Stomach (tissue), 9 donors: ENCODE measurements around the gene CLRN3. TPM values are rescaled to one million over a fixed set of nuclear protein-coding genes. Genes with fewer than 3 reads are reported as not detected.

Source experiments
- DNase-seq, 2 donors: peaks; one replicate each; pipeline versions ENCODE4 v3.0.0 to v3.0.0-alpha.2; 2013 to 2019
- H3K27ac ChIP-seq, 5 donors: fragments of 200-600 bp in 4 of 5; sonication (generic) in 4 of 5; one replicate each; pipeline ENCODE4 v1.5.1; 2013 to 2019; ENCODE audit warnings: mild to moderate bottlenecking in 1 of 5, moderate library complexity in 1 of 5
- H3K27me3 ChIP-seq, 3 donors: fragments of 200-600 bp; sonication (generic); one replicate each; pipeline ENCODE4 v1.5.1; 2017 to 2019; ENCODE audit warnings: mixed run types in 1 of 3
- H3K36me3 ChIP-seq, 4 donors: fragments of 200-600 bp; sonication (generic); 1 replicate in 3 of 4; 2 replicates in 1 of 4; pipeline ENCODE4 v1.5.1; 2016 to 2019
- H3K4me1 ChIP-seq, 4 donors: fragments of 200-600 bp; sonication (generic); one replicate each; pipeline ENCODE4 v1.5.1; 2016 to 2019
- H3K4me3 ChIP-seq, 4 donors: fragments of 200-600 bp; sonication (generic) in 3 of 4; one replicate each; pipeline ENCODE4 v1.5.1; 2016 to 2019; ENCODE audit warnings: mild to moderate bottlenecking in 1 of 4
- H3K9me3 ChIP-seq, 4 donors: fragments of 200-600 bp; sonication (generic); one replicate each; pipeline ENCODE4 v1.5.1; 2016 to 2019
- EP300 ChIP-seq: sonication (generic); formaldehyde crosslinking; IDR thresholded peaks from one replicate; pipeline ENCODE4 v1.6.1; 2017; ENCODE audit warnings: antibody characterized with exemption
- POLR2A ChIP-seq, 4 donors: fragments of 450-650 bp; IDR thresholded peaks; one replicate each; pipeline ENCODE4 v1.6.1; 2016; ENCODE audit warnings: antibody characterized with exemption in 4 of 4, control low read depth in 2 of 4, mild to moderate bottlenecking in 1 of 4, moderate library complexity in 1 of 4
- POLR2AphosphoS5 ChIP-seq, 3 donors: sonication (generic); formaldehyde crosslinking; IDR thresholded peaks; one replicate each; pipeline ENCODE4 v1.6.1; 2016; ENCODE audit warnings: antibody characterized with exemption in 3 of 3
- WGBS, 5 donors: extraction: QIAGEN DNeasy Blood & Tissue Kit in 3 of 5; methylation state at CpG; one replicate each; pipeline versions ENCODE4 v1.1.5 to v1.1.7; 2013 to 2018; 5-methylcytosine and 5-hydroxymethylcytosine counted together
- intact Hi-C: fragments of 100-400 bp; cut with DNase I; formaldehyde crosslinking; loops from one replicate; pipeline ENCODE4 v1.15.1; 2023; ENCODE audit warnings: low total_unique reads
- polyA plus RNA-seq, 3 donors: library from polyadenylated mRNA; stranded (reverse); fragments of 200-250 nt; gene quantifications; one replicate each; pipeline ENCODE4 v1.2.3, GENCODE V29; 2013
- total RNA-seq, 5 donors: library from RNA; depleted of rRNA; stranded (reverse); fragments of >200 nt; gene quantifications; one replicate each; pipeline versions ENCODE4 v1.1.0 to v1.2.3, GENCODE V29; 2014 to 2016
- TF ChIP-seq, protein P1 (sequence below), 7 experiments: fragments of 450-650 bp in 4 of 7; fragments of 200-600 bp in 3 of 7; sonication (generic) in 3 of 7; IDR thresholded peaks; one replicate each; pipeline ENCODE4 v1.5.1; 2016 to 2019; ENCODE audit warnings: antibody characterized with exemption in 7 of 7, control low read depth in 2 of 7, mild to moderate bottlenecking in 1 of 7
- donor health status: healthy with polysubstance abuse.
- donor health status: Bipolar disorder and iron deficiency.
- donor health status: healthy.

Gene CLRN3
- total and polyA plus RNA-seq, 8 donors: 0.25 to 15.4 (median 1.7) TPM; not detected in 5

DNA sequence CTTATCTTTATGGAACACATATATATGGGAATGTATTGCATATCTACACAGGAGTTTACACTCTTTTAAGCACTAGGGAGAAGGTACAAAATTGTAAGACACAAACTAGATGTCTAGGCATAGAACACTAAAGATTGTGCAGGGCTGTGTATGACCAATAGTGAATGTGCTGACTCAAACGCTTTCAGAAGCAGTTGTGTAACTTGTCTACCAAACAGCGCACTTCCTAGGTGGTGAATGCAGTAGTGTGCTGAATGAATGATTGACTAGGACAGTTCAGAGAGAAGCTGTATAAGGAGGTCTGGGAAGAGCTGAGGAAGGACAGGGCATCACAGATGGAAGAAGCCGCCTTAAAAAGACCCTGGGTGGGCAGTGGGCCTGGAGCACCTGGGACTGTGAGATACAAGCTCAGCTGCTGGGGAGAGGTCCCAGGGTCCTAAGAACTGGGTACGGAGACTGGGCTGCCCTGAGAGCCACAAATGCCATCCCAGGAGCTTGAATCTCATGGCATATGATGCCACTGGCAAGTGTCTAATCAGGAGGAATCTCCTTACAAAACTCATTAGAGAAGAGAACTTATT, 14.2 kb downstream of the CLRN3 start:
- WGBS, 5 donors: 81 to 91% (median 89%) methylated on average over 4 of the region's 4 CpGs
- Histone ChIP-seq H3K9me3 (no peaks in the 10 kb centered on the region), H3K36me3 (no peaks in the 10 kb centered on the region), H3K27me3 (peaks cover 0 to 5% (median 0%) of the 10 kb centered on the region in 3 donors), H3K4me3 (no peak overlapping the region), H3K27ac (peak overlapping the region in 2 of 5 donors; percentile 32 to 71), H3K4me1 (peaks cover 19 to 47% (median 22%) of the 10 kb centered on the region in 4 donors)
- no peak for DNase-seq
- TF ChIP-seq, protein P1, sequence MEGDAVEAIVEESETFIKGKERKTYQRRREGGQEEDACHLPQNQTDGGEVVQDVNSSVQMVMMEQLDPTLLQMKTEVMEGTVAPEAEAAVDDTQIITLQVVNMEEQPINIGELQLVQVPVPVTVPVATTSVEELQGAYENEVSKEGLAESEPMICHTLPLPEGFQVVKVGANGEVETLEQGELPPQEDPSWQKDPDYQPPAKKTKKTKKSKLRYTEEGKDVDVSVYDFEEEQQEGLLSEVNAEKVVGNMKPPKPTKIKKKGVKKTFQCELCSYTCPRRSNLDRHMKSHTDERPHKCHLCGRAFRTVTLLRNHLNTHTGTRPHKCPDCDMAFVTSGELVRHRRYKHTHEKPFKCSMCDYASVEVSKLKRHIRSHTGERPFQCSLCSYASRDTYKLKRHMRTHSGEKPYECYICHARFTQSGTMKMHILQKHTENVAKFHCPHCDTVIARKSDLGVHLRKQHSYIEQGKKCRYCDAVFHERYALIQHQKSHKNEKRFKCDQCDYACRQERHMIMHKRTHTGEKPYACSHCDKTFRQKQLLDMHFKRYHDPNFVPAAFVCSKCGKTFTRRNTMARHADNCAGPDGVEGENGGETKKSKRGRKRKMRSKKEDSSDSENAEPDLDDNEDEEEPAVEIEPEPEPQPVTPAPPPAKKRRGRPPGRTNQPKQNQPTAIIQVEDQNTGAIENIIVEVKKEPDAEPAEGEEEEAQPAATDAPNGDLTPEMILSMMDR (IDR thresholded peaks at IDR 0.05): no peak
- no peak for TF ChIP-seq POLR2AphosphoS5 (IDR thresholded peaks at IDR 0.05)
- TF ChIP-seq POLR2A (IDR thresholded peaks at IDR 0.05): no peak
- no peak for TF ChIP-seq EP300
- intact Hi-C loops: no loop called here

- 74 to 89% (median 85%) methylated on average over 5 of the region's 5 CpGs for WGBS, 5 donors
- TF ChIP-seq, protein P1 (IDR thresholded peaks at IDR 0.05): no peak
- H3K36me3 ChIP-seq: no peaks in the 10 kb centered on the region
- H3K9me3 ChIP-seq: no peaks in the 10 kb centered on the region
- no peak for DNase-seq
- no peak overlapping the region for H3K27ac ChIP-seq
- peaks cover 19 to 46% (median 24%) of the 10 kb centered on the region in 4 donors for H3K4me1 ChIP-seq
- intact Hi-C loops: no loop called here
- peaks cover 0 to 5% (median 0%) of the 10 kb centered on the region in 3 donors for H3K27me3 ChIP-seq
- no peak overlapping the region for H3K4me3 ChIP-seq
Observed at GRCh38 chr10:127877699-127878098, 15.0 kb downstream of the CLRN3 start.

- H3K27ac ChIP-seq: no peak overlapping the region
- peaks cover 19 to 46% (median 22%) of the 10 kb centered on the region in 4 donors for H3K4me1 ChIP-seq
- WGBS, 5 donors: 88 to 93% (median 92%) methylated on average over 4 of the region's 4 CpGs
- H3K9me3 ChIP-seq: no peaks in the 10 kb centered on the region
- H3K36me3 ChIP-seq: no peaks in the 10 kb centered on the region
- TF ChIP-seq, protein P1 (IDR thresholded peaks at IDR 0.05): no peak
- no peak for TF ChIP-seq POLR2AphosphoS5 (IDR thresholded peaks at IDR 0.05)
- TF ChIP-seq POLR2A (IDR thresholded peaks at IDR 0.05): no peak
- no peak for TF ChIP-seq EP300
- no peak overlapping the region for H3K4me3 ChIP-seq
- intact Hi-C loops: no loop called here
- DNase-seq: no peak
- H3K27me3 ChIP-seq: peaks cover 0 to 5% (median 0%) of the 10 kb centered on the region in 3 donors
Observed at GRCh38 chr10:127877116-127877515, 15.6 kb downstream of the CLRN3 start.

GRCh38 chr10:127875916-127876315, 16.8 kb downstream of the CLRN3 start:
- H3K36me3 ChIP-seq: no peaks in the 10 kb centered on the region
- no peak for TF ChIP-seq POLR2AphosphoS5 (IDR thresholded peaks at IDR 0.05)
- TF ChIP-seq EP300: no peak
- H3K9me3 ChIP-seq: no peaks in the 10 kb centered on the region
- whole genome bisulfite sequencing, 5 donors: 84 to 88% (median 86%) methylated on average over 5 of the region's 5 CpGs
- no peak for DNase-seq
- no peak overlapping the region for H3K4me3 ChIP-seq
- H3K27ac ChIP-seq: no peak overlapping the region
- H3K27me3 ChIP-seq: peaks cover 0 to 15% (median 0%) of the 10 kb centered on the region in 3 donors
- intact Hi-C loops: no loop called here
- peaks cover 9 to 34% (median 13%) of the 10 kb centered on the region in 4 donors for H3K4me1 ChIP-seq

DNA sequence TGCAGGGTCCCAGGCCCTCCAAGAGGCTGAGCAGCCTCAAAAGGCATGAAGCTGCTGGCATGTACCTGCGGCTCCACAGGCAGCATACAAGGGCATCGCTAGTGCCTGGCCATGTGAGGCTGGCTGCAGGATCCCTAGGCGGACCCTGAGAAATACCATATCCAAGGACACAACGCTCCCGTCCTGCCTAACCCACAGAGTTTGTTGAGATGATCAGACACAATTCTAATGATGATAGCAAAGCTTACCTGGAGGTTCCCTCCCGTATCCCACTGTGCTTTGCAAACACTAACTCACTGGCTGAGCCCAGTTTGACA, 17.3 kb downstream of the CLRN3 start:
- intact Hi-C loops: no loop called here
- no peak for DNase-seq
- no peak for TF ChIP-seq EP300
- TF ChIP-seq, protein P1 (IDR thresholded peaks at IDR 0.05): no peak
- no peak for TF ChIP-seq POLR2AphosphoS5 (IDR thresholded peaks at IDR 0.05)
- TF ChIP-seq POLR2A (IDR thresholded peaks at IDR 0.05): no peak

More for the DNA sequence above, 17.3 kb downstream of the CLRN3 start:
- peaks cover 0 to 15% (median 0%) of the 10 kb centered on the region in 3 donors for H3K27me3 ChIP-seq
- H3K4me3 ChIP-seq: no peak overlapping the region
- peaks cover 4 to 29% (median 9%) of the 10 kb centered on the region in 4 donors for H3K4me1 ChIP-seq
- H3K9me3 ChIP-seq: no peaks in the 10 kb centered on the region
- WGBS, 5 donors: 92 to 96% (median 94%) methylated on average over 4 to 6 of the region's 6 CpGs
- H3K27ac ChIP-seq: no peak overlapping the region
- no peaks in the 10 kb centered on the region for H3K36me3 ChIP-seq
